Fibroblast of pulmonary artery (primary cell): ENCODE results near the gene MARCHF3.
"Not testable (repeated sequence)": the region's sequence is repeated elsewhere in the genome, so short reads cannot be mapped to it uniquely, and the experiment has no call there.

Experiments
- DNase-seq: peaks from one replicate; pipeline ENCODE4 v3.0.0-alpha.2; 2010; ENCODE audit warnings: low read depth
- H3K4me3 ChIP-seq: replicated peaks from 2 replicates; pipeline ENCODE4 v1.5.1; 2011; ENCODE audit warnings: low read depth, mild to moderate bottlenecking, control low read depth, low read length, moderate library complexity
- CTCF ChIP-seq: IDR thresholded peaks from 2 replicates; pipeline ENCODE4 v1.5.1; 2011; ENCODE audit warnings: mild to moderate bottlenecking, control low read depth, low read length, inconsistent platforms; ENCODE audit errors: missing control alignments

Gene MARCHF3

GRCh38 chr5:126846744-126847455 lies 183.5 kb downstream of the MARCHF3 start:
- no peak for DNase-seq
- no peak for TF ChIP-seq CTCF
- no peak overlapping the region for H3K4me3 ChIP-seq

GRCh38 chr5:126846344-126846743 lies 184.0 kb downstream of the MARCHF3 start:
- no peak overlapping the region for H3K4me3 ChIP-seq
- peak; percentile 63 for DNase-seq
- peak; percentile 38 for TF ChIP-seq CTCF

GRCh38 chr5:126845470-126846070 lies 184.8 kb downstream of the MARCHF3 start:
- H3K4me3 ChIP-seq, DNase-seq: not testable (repeated sequence)

GRCh38 chr5:126843375-126843774 lies 187.0 kb downstream of the MARCHF3 start:
- not testable (repeated sequence) for H3K4me3 ChIP-seq, DNase-seq

- not testable (repeated sequence) for H3K4me3 ChIP-seq, DNase-seq
Measured at GRCh38 chr5:126839407-126839806, 191.0 kb downstream of the MARCHF3 start.

GRCh38 chr5:126837906-126838539 lies 192.3 kb downstream of the MARCHF3 start:
- peak; percentile 62 for TF ChIP-seq CTCF
- H3K4me3 ChIP-seq = no peak overlapping the region
- peak; percentile 69 for DNase-seq

DNA sequence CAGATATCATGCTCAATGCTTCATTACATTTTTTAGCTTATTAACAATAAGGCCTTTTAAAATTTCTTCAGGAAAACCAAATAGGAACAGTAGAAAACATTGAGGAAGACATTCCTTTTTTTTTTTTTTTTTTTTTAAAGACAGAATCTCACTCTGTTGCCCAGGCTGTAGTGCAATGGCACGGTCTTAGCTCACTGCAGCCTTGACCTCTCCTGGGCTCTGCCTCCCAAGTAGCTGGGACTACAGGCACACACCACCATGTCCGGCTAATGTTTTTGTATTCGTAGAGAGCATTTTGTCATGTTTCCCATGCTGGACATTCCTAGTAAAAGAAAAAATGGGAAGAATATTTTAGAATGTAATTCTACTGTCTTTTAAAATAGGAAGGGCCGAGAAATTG lies 193.1 kb downstream of the MARCHF3 start:
- H3K4me3 ChIP-seq = no peak overlapping the region
- no peak for DNase-seq
- no peak for TF ChIP-seq CTCF

DNA sequence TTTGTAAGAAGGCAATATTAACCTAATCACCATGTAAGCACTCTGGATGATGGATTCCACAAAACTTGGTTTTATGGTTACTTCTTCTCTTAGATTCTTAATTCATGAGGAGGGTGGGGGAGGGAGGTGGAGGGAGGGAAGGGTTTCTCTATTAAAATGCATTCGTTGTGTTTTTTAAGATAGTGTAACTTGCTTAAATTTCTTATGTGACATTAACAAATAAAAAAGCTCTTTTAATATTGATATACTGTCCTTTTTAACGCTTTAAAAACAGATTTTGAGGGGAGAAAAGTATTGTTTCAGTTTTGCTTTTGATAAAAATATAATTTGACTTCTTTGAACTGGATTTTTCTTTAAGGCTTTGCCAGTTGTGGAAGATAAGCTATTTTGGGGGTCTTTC lies 193.6 kb downstream of the MARCHF3 start:
- H3K4me3 ChIP-seq = no peak overlapping the region
- DNase-seq = no peak
- no peak for TF ChIP-seq CTCF
